Natural killer cell treated with Interleukin-12 subunit alpha and Interleukin-12 subunit beta and Interleukin-15 and Interleukin-18, amount 100 ng/mL, for 72 hours (primary cell): ENCODE measurements around the gene ARSA. TPM values are rescaled to one million over a fixed set of nuclear protein-coding genes. Genes with fewer than 3 reads are reported as not detected.
"Not testable (repeated sequence)": the region's sequence is repeated elsewhere in the genome, so short reads cannot be mapped to it uniquely, and the experiment has no call there.

Experiments used
- ATAC-seq, 2 donors: fragments of 150-1000 bp; cut with Tn5 transposase in 1 of 2; sonication (Bioruptor Pico), chemical (Tn5 transposase) in 1 of 2; 2 replicates each; pipeline ENCODE4 v1.10.0; 2021
- DNase-seq: peaks from one replicate; pipeline ENCODE4 v3.0.0; 2022; ENCODE audit warnings: low spot score
- H3K27ac Mint-ChIP-seq, 2 donors: 1 replicate in 1 of 2; 2 replicates in 1 of 2; pipeline ENCODE4 v1.8.0; 2022; ENCODE audit warnings: mixed read lengths in 2 of 2, mild to moderate bottlenecking in 1 of 2, moderate library complexity in 1 of 2
- H3K27me3 Mint-ChIP-seq, 2 donors: 1 replicate in 1 of 2; 2 replicates in 1 of 2; pipeline ENCODE4 v1.8.0; 2022; ENCODE audit warnings: mixed read lengths in 2 of 2
- H3K36me3 Mint-ChIP-seq: one replicate; pipeline ENCODE4 v1.8.0; 2022; ENCODE audit warnings: mixed read lengths
- H3K4me1 Mint-ChIP-seq, 2 donors: 1 replicate in 1 of 2; 2 replicates in 1 of 2; pipeline ENCODE4 v1.8.0; 2022; ENCODE audit warnings: low read depth in 2 of 2, mixed read lengths in 2 of 2, mild to moderate bottlenecking in 1 of 2
- H3K4me3 Mint-ChIP-seq: one replicate; pipeline ENCODE4 v1.8.0; 2022; ENCODE audit warnings: mixed read lengths
- H3K9me3 Mint-ChIP-seq: 2 replicates; pipeline ENCODE4 v1.8.0; 2022; ENCODE audit warnings: mixed read lengths
- total RNA-seq, 2 donors: library from RNA; stranded (reverse); gene quantifications; one replicate each; pipeline ENCODE4 v1.2.3, GENCODE V29; 2022

Gene ARSA
- total RNA-seq, 2 donors from 2014 or later = 35.7 to 38.9 TPM

- DNase-seq (no peak), ATAC-seq (no peak)
- Mint-ChIP-seq H3K27ac (peak overlapping the region in 1 of 2 donors; percentile 97), H3K27me3 (no peaks in the 10 kb centered on the region), H3K9me3 (no peaks in the 10 kb centered on the region), H3K4me1 (peaks cover 29 to 31% of the 10 kb centered on the region in 2 donors), H3K36me3 (no peaks in the 10 kb centered on the region), H3K4me3 (no peak overlapping the region)
These were observed 5.1 kb downstream of the ARSA start for GRCh38 chr22:50622723-50623327.

DNA sequence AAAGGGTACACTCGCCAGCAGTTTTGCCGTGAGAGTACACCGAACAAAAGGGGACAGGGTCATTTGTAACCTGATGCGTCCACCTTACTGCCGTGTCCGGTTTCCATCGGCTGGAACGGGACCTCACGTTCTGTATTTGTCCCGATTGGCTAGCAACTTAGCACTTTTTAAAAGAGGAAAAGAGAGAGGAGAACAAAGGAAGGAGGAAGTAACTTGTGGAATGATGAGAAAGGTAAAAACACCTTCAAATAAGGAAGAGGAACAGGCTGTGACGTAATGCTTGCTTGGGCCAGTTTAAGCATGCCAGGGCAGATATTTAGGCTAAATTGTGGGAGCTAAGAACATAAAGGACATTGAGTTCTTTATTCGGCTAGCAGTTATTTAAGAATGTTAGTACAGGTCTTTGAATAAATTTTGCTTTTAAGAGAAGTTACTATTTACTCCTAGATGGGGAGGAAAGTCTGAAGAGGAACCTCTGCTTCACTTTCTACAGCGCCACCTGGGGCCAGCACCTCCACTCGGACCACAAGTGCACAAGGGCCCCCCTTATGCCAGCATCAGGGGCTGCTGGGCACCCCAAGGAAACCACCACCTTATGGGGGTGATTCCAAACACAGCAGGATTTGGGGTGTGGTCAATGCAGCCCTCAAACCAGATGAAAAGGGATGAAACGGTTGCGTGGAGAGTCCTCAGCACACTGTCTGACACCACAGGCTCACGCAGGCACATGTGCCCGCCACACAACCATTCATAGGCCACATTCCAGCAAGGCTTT, 5.8 kb downstream of the ARSA start:
- Mint-ChIP-seq H3K36me3 (no peaks in the 10 kb centered on the region), H3K4me3 (peak overlapping the region; percentile 93), H3K4me1 (peaks cover 29 to 31% of the 10 kb centered on the region in 2 donors), H3K27me3 (no peaks in the 10 kb centered on the region), H3K27ac (peak overlapping the region; percentile 95 to 97), H3K9me3 (no peaks in the 10 kb centered on the region)
- ATAC-seq = no peak
- DNase-seq = no peak

GRCh38 chr22:50621356-50621880, 6.5 kb downstream of the ARSA start:
- peaks cover 26 to 31% of the 10 kb centered on the region in 2 donors for H3K4me1 Mint-ChIP-seq
- H3K36me3 Mint-ChIP-seq = no peaks in the 10 kb centered on the region
- H3K27me3 Mint-ChIP-seq = no peaks in the 10 kb centered on the region
- peak; percentile 69 to 86 for ATAC-seq
- peak overlapping the region; percentile 95 to 97 for H3K27ac Mint-ChIP-seq
- no peaks in the 10 kb centered on the region for H3K9me3 Mint-ChIP-seq
- H3K4me3 Mint-ChIP-seq = peak overlapping the region; percentile 93
- no peak for DNase-seq

DNA sequence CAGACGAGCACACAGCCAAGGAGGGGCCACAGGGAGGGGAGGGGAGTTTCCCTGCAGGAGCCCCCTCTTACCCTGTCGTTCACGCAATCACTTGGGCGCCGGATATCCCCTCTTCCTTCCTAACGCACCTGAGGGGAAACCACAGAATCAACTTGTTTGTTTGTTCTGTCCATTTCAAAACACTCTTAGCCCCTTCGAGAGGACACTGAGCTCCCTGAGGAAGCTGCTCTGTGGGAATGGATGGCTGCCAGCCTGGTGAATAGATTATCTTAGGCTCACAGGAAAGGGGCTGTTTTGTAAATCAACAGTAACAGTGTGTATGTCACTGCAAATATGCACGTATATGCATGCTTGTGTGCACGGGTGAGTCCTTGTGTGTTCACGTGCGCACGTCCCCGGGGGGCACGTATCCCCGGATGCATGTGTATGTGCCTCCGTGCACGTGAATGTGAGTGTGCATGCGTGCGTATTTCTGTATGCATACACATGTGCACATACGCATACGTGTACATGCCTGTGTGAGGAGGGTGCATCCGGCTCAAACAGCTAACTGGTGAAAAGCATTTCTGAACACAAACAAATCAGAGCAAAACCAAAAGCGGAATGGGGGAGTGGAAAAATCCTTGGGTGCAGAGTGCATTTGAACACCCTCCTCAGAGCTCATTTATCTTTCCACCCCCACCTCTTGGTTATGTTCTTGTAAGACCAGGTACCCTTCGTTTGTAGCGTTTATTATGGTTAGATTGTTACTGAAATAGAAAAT, 7.2 kb downstream of the ARSA start:
- Mint-ChIP-seq H3K9me3 (no peaks in the 10 kb centered on the region), H3K27me3 (no peaks in the 10 kb centered on the region), H3K27ac (peak overlapping the region; percentile 95 to 97), H3K36me3 (no peaks in the 10 kb centered on the region), H3K4me1 (peaks cover 24 to 31% of the 10 kb centered on the region in 2 donors), H3K4me3 (peak overlapping the region; percentile 93)
- DNase-seq = no peak
- ATAC-seq = peak; percentile 82 to 91

GRCh38 chr22:50614296-50614695, 13.7 kb downstream of the ARSA start:
- peaks cover 0 to 15% of the 10 kb centered on the region in 2 donors for H3K27me3 Mint-ChIP-seq
- H3K4me1 Mint-ChIP-seq, H3K27ac Mint-ChIP-seq, H3K4me3 Mint-ChIP-seq, ATAC-seq, H3K9me3 Mint-ChIP-seq, H3K36me3 Mint-ChIP-seq, DNase-seq: not testable (repeated sequence)

- no peaks in the 10 kb centered on the region for H3K9me3 Mint-ChIP-seq
- no peaks in the 10 kb centered on the region for H3K36me3 Mint-ChIP-seq
- no peak overlapping the region for H3K27ac Mint-ChIP-seq
- ATAC-seq (no peak), DNase-seq (no peak)
- peaks cover 4 to 7% of the 10 kb centered on the region in 2 donors for H3K4me1 Mint-ChIP-seq
- H3K4me3 Mint-ChIP-seq = no peak overlapping the region
- peaks cover 0 to 16% of the 10 kb centered on the region in 2 donors for H3K27me3 Mint-ChIP-seq
These were observed 14.5 kb downstream of the ARSA start for GRCh38 chr22:50613291-50613981.

GRCh38 chr22:50612528-50613221, 15.3 kb downstream of the ARSA start:
- ATAC-seq = peak; percentile 19 to 78
- peaks cover 2 to 19% of the 10 kb centered on the region in 2 donors for H3K27me3 Mint-ChIP-seq
- H3K4me3 Mint-ChIP-seq = no peak overlapping the region
- H3K27ac Mint-ChIP-seq = no peak overlapping the region
- DNase-seq = no peak
- H3K9me3 Mint-ChIP-seq = no peaks in the 10 kb centered on the region
- no peaks in the 10 kb centered on the region for H3K36me3 Mint-ChIP-seq
- H3K4me1 Mint-ChIP-seq = peaks cover 4 to 7% of the 10 kb centered on the region in 2 donors

DNA sequence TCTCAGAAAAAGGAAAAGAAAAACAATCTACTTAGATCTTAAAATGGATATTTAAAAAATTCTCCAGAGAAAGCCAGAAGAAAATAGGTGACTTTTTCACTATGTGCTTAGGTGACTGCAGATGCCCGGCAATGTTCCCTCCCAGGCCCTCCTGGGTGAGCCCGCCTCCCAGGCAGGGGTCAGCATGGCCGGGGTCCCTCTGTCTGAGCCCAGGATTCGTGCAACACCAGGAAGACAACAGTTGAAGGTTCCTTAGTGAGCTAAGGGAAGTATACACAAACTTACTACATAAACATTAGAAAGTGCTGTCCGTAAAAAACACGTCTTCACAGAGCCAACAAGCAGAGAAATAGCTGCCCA, 15.8 kb downstream of the ARSA start:
- no peaks in the 10 kb centered on the region for H3K36me3 Mint-ChIP-seq
- ATAC-seq = no peak
- no peaks in the 10 kb centered on the region for H3K9me3 Mint-ChIP-seq
- peaks cover 7% of the 10 kb centered on the region in 2 donors for H3K4me1 Mint-ChIP-seq
- H3K27me3 Mint-ChIP-seq = peaks cover 8 to 24% of the 10 kb centered on the region in 2 donors
- H3K4me3 Mint-ChIP-seq = no peak overlapping the region
- no peak overlapping the region for H3K27ac Mint-ChIP-seq
- no peak for DNase-seq

GRCh38 chr22:50611341-50612060, 16.5 kb downstream of the ARSA start:
- no peaks in the 10 kb centered on the region for H3K9me3 Mint-ChIP-seq
- peaks cover 7% of the 10 kb centered on the region in 2 donors for H3K4me1 Mint-ChIP-seq
- DNase-seq = no peak
- no peak overlapping the region for H3K27ac Mint-ChIP-seq
- ATAC-seq = no peak
- no peaks in the 10 kb centered on the region for H3K36me3 Mint-ChIP-seq
- H3K4me3 Mint-ChIP-seq = no peak overlapping the region
- peaks cover 9 to 26% of the 10 kb centered on the region in 2 donors for H3K27me3 Mint-ChIP-seq

DNA sequence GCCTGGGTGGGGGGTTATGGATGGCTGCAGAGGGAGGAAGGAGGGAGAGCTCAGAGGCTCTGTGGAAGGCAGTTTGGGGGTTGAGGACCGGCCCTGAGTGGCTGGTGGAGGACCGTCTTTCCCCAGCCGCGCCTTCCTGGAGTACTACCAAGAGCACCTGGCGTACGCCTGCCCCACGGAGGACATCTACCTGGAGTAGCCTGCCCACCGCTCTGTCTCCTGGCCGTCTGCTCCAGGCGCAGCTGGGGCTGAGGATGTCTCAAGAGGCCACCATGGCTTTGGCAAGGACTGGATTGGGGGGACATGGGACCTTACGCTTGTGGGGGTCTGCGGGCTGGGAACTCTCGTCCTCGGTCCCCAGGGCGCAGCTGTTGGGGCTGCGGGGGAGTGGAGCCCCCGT, 17.4 kb downstream of the ARSA start:
- peaks cover 7% of the 10 kb centered on the region in 2 donors for H3K4me1 Mint-ChIP-seq
- DNase-seq (no peak), ATAC-seq (no peak)
- H3K27ac Mint-ChIP-seq = no peak overlapping the region
- H3K9me3 Mint-ChIP-seq = no peaks in the 10 kb centered on the region
- peaks cover 9 to 26% of the 10 kb centered on the region in 2 donors for H3K27me3 Mint-ChIP-seq
- H3K36me3 Mint-ChIP-seq = no peaks in the 10 kb centered on the region
- H3K4me3 Mint-ChIP-seq = no peak overlapping the region

DNA sequence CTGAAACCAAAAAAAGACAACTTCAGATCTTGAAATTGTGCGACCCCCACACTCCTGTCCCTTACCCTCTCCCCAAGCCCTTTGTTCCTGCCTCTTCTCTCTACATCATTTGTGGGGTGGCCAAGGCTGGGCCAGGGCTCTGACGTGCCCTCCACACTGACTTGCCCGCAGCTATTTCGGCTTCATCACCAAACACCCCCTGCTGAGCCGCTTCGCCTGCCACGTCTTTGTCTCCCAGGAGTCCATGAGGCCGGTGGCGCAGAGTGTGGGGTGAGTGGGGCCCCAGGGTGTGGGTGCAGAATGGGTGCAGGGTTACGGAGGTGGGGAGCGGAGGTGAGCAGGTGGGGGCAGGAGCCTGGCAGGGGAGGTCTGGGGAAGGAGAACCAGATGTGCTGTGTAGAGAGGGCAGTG, 17.9 kb downstream of the ARSA start:
- peaks cover 7% of the 10 kb centered on the region in 2 donors for H3K4me1 Mint-ChIP-seq
- ATAC-seq (peak in 1 of 2 donors; percentile 11), DNase-seq (no peak)
- H3K4me3 Mint-ChIP-seq = no peak overlapping the region
- H3K9me3 Mint-ChIP-seq = no peaks in the 10 kb centered on the region
- H3K27me3 Mint-ChIP-seq = peaks cover 9 to 26% of the 10 kb centered on the region in 2 donors
- no peaks in the 10 kb centered on the region for H3K36me3 Mint-ChIP-seq
- no peak overlapping the region for H3K27ac Mint-ChIP-seq

GRCh38 chr22:50609599-50609998, 18.4 kb downstream of the ARSA start:
- DNase-seq = peak; percentile 29
- no peak for ATAC-seq
- H3K4me3 Mint-ChIP-seq = no peak overlapping the region
- H3K27ac Mint-ChIP-seq = no peak overlapping the region
- peaks cover 7% of the 10 kb centered on the region in 2 donors for H3K4me1 Mint-ChIP-seq
- H3K36me3 Mint-ChIP-seq = no peaks in the 10 kb centered on the region
- H3K9me3 Mint-ChIP-seq = no peaks in the 10 kb centered on the region
- peaks cover 9 to 26% of the 10 kb centered on the region in 2 donors for H3K27me3 Mint-ChIP-seq
